ENCODE data around the gene RNF214.

- no peak for TF ChIP-seq CTCF (IDR thresholded peaks at IDR 0.05)
- TF ChIP-seq POLR2A (IDR thresholded peaks at IDR 0.05; ENCODE audit: low read depth): no peak
Observed at GRCh38 chr11:117299351-117300282, 67.1 kb downstream of the RNF214 start.
